ENCODE measurements around the gene MARCHF2. TPM values are rescaled to one million over a fixed set of nuclear protein-coding genes. Genes with fewer than 3 reads are reported as not detected.

Gene MARCHF2
- total RNA-seq, 1 experiment from 2014 or later, result 27.5 TPM

DNA sequence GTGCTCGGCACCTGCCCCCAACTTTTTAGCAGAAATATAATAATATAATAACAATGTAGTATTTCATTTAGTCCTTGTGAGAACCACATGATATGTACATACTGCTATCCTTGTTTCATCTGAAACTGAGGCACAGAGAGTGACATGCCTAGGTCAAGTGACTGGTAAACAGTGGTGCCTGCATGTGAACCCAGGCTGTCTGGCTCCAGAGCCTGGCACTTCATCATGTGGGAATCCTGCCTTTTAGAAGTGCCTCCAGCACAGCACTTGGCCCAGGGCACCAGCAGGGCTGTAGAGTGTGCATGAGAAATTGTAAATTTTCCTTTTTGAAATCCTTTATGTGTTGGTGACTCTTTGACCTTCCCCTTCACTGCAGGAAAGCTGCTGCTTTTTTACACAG lies 61.9 kb downstream of the MARCHF2 start:
- no peak for DNase-seq
- Histone ChIP-seq H3K18ac (ENCODE audit: insufficient read length, low read depth, low read length) (no peak overlapping the region), H3K14ac (ENCODE audit: insufficient read depth, low read length) (no peak overlapping the region), H4K8ac (replicated peaks; ENCODE audit: insufficient read length, low read depth, low read length) (no peak overlapping the region), H3K23ac (ENCODE audit: insufficient read length, low read depth, low read length) (no peak overlapping the region), H2BK12ac (ENCODE audit: insufficient read length, low read depth, low read length) (no peak overlapping the region), H3K9ac (ENCODE audit: extremely low read depth, insufficient read length, low read length) (no peak overlapping the region), H4K91ac (ENCODE audit: insufficient read length, low read depth, low read length) (no peak overlapping the region), H3K4me2 (ENCODE audit: insufficient read depth, insufficient read length, low read length) (no peak overlapping the region), H2BK120ac (ENCODE audit: low read depth, low read length, poor library complexity, severe bottlenecking) (no peak overlapping the region), H2AFZ (ENCODE audit: low read length) (no peak overlapping the region), H3K4ac (ENCODE audit: low read depth, low read length) (no peak overlapping the region), H3K79me1 (ENCODE audit: insufficient read depth, low read depth, low read length, poor library complexity, severe bottlenecking) (peaks cover 5% of the 10 kb centered on the region), H3K9me3 (ENCODE audit: control insufficient read depth, low read depth, low read length) (no peaks in the 10 kb centered on the region), H3K56ac (ENCODE audit: insufficient read length, low read depth, low read length) (no peak overlapping the region), H4K20me1 (ENCODE audit: control insufficient read depth, insufficient read depth, insufficient read length) (no peaks in the 10 kb centered on the region), H3K23me2 (ENCODE audit: insufficient read length, low read depth, low read length, poor library complexity, severe bottlenecking) (no peaks in the 10 kb centered on the region), H3T11ph (ENCODE audit: low read length) (no peak overlapping the region), H2BK15ac (ENCODE audit: low read depth, low read length) (no peak overlapping the region), H4K5ac (ENCODE audit: insufficient read length, low read depth, low read length) (no peak overlapping the region), H3K27me3 (ENCODE audit: insufficient read depth, low read length) (no peaks in the 10 kb centered on the region), H3K79me2 (ENCODE audit: insufficient read depth, low read length) (peaks cover 40% of the 10 kb centered on the region; the same call in 1 of the 2 replicates), H3K4me1 (ENCODE audit: insufficient read depth, low read length) (no peaks in the 10 kb centered on the region), H2AK5ac (ENCODE audit: insufficient read length, low read length) (no peak overlapping the region), H2BK5ac (ENCODE audit: insufficient read length, low read length) (no peak overlapping the region), H2BK20ac (ENCODE audit: low read depth, low read length, poor library complexity, severe bottlenecking) (no peak overlapping the region), H3K27ac (ENCODE audit: insufficient read length, low read depth, low read length) (no peak overlapping the region)
- H3K4me1 Mint-ChIP-seq, result 0 out of 4 replicates have a peak, but pooled peaks cover 0 to 6% of the 10 kb centered on the region in 2 experiments
- H3K9me3 Mint-ChIP-seq, result no peaks in the 10 kb centered on the region
- TF ChIP-seq CTCF (conservative IDR thresholded peaks at IDR 0.05), result no peak
- H3K27me3 Mint-ChIP-seq (ENCODE audit: low read depth), result no peaks in the 10 kb centered on the region; the same call in 1 of the 2 replicates
- no CpG with 5 or more reads among the region's 1 CpG for WGBS (ENCODE audit: extremely low coverage, insufficient read length, low lambda C conversion rate)
- no peak overlapping the region for H3K4me3 Mint-ChIP-seq
- H3K27ac Mint-ChIP-seq, result no peak overlapping the region; a peak in 1 of 7 replicates
- peaks cover 58 to 88% (median 87%) of the 10 kb centered on the region in 3 experiments; a peak in 6 of 7 replicates for H3K36me3 Mint-ChIP-seq (ENCODE audit: insufficient read depth in 1 of 3, low read depth in 3 of 3)

Data from H9 (cell line).